HG02885 (cell line): ENCODE results near the gene INHBA.
A peak's percentile ranks its signal among the peaks of the same experiment; 100 is the strongest.

Experiments used
- ATAC-seq: cut with Tn5 transposase; IDR thresholded peaks from one replicate; pipeline ENCODE4 v1.9.1; 2021; ENCODE audit warnings: mild to moderate bottlenecking; ENCODE audit not compliant: unreplicated experiment, poor library complexity

INHBA gene

DNA sequence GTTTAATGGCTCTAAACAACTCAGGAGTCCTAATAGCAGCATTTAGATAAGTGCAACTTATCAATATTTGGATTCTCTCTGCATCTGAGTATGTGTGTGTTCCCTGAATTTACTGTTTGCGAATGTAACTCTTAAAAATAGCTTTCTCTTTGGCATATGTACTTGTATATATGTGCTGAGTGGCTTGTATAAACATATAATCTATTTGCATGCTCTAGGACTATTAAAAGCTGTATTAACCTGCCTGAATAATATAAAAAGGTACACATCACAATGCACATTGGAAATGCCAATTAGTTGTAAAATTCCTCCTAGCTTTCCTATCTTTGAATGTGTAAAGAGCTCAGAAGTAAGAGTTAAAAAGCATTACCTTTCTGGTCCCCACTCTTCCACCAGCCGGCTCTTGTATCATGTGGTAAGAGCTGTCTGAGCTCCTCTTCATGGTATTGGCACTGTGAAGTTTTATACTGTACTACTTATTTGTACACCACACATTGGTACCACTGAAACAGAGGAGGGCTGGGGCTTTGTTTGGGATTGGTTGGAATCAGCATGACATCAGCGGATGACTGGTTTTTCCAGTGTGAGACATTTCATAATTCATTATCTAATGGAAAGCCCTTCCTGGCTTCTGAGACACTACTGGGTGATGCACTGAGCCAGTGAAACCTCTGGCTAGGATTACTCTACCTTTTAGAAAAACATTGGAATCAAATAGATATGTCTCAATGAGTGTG, at the start of gene INHBA:
Gene INHBA, minus strand, starts transcription at position 456 of the 737 bp plus-strand sequence. CDS start 2,716 bp downstream, outside the sequence.
- ATAC-seq: no peak

DNA sequence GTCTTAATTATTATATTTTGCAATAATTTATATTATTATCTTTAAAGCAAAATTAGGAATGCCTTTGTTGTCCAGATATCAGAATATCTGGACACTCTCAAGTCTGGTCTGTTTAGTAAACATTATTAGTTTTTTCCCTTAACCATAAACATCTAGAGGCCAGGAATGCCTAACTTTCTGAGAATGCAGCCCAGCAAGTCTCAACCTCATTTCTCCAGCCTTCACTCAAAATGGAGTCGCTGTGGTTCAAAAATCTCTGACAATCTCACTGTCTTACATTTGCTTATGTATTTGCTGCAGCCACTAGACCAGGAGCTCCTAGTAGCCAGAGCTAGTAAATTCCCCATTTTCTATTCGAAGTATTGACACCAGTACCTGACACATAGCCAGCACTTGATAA, 49.7 kb upstream of the INHBA start:
- no peak for ATAC-seq

DNA sequence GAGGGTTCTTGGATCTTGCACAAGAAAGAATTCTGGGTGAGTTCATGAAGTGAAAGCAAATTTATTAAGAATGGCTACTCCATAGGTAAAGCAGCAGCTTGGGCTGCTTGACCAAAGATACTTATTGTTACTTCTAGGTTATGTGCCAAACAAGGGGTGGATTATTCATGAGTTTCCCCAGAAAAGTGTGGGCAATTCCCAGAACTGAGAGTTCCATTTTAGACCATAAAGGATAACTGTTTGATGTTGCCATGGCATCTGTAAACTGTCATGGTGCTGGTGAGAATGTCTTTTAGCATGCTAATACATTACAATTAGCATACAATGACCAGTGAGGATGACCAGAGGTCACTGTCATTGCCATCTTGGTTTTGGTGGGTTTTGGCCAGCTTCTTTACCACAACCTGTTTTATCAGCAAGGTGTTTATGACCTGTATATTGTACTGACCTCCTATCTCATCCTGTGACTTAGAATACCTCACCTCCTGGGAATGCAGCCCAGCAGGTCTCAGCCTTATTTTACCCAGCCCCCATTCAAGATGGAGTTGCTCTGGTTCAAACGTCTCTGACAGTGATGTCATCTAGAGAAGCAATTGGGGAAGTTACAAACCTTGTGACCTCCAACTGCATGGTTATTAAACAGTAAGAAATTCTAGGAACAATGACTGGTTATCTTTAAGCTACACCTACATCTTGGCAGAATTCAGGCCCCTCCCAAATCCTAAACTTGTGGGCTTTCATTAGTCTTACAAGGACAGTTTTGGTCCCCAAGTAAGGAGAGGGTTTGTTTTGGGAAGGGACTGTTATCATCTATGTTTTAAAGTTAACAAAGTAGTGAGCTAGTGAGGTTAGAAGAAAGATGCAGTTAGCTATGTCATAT, 48.0 kb upstream of the INHBA start:
- ATAC-seq: no peak

DNA sequence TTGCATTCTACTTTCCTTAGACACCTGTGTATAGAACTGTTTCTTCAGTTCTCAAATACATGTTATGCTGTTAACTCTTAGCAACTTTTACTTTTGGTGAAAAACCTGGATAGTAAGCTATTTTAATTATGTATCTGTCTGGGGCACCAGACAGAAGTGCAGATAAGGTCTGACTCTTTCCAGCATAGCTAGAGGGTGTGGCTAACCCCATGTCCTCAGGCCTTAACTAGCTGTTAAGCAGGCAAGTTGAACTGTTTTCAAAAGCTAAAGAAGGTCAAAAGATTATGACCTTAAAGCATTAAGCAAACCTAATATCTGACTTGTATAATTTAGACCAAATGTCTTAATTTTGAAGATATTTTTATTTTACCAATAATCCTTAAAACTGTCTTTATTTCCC, 45.1 kb upstream of the INHBA start:
- no peak for ATAC-seq

DNA sequence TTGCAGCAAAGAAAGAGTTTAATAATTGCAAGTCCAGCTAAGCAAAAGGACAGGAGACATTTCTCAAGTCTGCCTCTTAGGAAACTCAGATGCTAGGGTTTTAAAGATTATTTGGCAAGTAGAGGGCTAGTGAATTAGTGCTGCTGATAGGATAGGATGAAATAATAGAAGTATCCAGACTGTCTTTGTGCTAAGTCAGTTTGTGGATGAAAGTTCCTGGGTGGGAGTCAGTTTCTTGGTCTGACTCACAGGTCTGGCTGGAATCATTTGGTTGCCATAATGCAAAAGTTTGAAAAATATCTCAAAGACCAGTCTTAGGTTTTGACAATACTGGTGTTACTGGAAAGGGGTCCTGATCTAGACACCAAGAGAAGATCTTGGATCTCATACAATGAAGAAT, 42.6 kb upstream of the INHBA start:
- no peak for ATAC-seq

DNA sequence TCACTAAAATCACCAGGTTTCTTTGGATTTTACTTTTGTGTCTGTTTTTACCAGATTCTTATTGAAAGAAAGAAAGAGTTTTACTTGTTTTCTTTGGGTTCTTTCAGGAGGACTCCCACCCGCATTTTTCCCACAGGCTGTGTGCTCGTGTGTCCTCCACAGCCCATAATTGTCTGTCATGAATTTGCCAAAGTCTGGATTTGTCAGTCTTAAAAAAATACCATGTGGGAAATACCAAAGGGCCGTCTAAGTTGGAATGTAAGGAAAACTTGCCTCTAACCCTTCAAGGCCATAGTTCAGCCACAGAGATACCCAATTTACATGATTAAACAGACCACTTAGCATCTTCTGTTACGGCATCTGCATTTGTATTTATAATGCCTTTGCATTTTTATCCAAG, 41.3 kb upstream of the INHBA start:
- ATAC-seq: no peak

DNA sequence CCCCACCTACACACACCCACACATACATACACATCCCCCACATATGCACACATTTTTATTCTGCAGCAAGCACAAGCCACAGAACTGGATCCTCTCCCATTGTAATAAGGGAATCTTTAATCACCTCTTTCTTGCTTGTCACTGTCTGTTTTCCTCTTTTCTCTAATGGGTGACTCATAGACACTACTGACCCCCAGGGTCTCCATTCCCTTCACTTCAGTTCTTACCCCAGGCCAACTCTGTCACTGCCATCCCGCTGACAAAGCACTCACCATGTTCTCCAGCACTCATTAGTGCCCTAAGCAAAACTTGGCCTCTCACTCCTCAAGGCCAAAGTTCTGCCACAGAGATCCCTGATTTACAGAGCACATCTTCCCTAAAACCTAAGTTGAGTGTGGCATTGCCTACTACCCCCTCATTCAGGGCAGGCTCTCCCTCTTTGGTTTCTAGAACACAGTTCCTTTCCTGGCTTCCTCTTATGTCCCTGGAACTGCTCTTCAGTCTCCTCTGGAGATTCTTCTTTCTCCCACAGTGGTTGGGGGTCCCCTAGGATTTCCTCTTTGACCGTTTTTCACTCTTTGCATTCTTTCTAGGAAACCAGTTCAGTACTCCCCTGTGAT, 39.6 kb upstream of the INHBA start:
- no peak for ATAC-seq

DNA sequence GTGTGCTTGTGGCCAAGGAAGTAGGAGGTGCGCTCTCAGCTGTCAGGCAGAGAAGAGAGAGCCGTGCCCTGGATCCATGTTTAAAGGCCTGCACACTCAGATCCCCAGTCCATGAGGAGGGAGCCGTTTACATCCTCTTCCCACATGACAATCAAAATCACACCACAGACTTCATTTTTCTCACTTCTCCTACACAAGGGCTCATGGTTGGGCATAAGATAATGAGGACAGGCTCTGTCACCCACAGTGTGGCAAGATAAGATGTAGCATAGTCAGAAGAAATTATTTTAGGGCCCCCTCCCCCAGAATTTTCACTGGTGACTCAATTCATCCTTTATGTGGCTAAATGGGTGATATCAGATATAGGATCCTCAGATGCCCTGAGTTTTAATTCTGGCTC, 35.9 kb upstream of the INHBA start:
- ATAC-seq: no peak

DNA sequence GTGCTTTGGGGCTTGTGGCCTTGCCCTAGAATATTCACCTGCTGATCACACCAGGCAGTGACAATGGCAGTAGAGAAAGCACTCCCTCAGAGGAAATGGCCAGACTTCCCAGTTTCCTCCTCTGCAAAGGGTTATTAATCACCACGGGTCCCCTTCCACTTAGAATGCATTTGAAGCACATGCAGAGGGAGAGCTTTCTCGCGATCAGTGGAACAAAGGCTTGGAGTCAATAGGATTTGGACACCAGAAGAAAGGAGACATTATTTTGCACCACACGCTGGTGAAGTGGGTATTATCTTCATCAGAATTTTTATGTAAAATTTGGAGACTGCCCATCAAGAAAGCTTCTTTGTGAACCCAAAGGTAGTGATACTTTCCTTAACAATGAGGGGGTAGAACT, 35.4 kb upstream of the INHBA start:
- ATAC-seq: no peak

DNA sequence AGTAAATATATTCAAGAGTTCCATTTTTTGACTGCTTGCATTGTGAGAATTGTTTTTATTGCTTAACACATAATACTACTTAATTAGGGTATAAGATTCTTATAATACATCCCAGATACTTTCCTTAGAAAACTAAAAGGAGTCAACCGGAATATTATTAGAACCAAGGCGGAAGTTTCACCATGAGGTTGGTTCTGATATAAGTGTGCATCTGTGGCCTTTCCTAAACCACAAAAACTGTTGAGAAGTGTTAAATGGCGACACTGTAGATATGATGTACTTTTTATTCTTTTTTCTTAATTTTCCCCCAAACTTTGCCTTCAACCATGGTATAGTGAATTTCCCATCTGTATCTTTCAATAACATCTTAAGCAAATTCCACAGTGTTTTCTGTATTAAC, 32.3 kb upstream of the INHBA start:
- ATAC-seq: no peak

DNA sequence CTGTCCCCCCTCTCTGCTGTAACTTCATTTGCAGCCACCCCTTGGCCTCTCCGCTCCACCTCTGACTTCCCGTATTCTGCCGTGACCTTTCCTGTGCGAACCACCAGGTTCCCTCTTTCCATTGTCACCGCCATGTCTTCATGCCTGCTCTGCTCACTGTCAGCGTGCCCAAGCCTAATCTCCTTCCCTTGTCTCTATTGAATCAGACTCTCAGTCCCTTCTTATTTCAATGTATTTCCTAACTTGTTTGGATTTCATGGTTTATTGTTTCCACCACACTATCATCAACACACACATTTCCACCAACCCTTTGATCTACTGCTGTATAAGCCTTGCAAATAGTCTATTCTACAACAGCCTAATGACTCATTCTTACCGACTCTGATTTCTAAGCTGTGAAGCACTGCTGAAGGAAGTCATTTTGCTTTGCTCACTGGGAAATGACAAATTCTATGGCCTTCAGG, 30.0 kb upstream of the INHBA start:
- no peak for ATAC-seq

DNA sequence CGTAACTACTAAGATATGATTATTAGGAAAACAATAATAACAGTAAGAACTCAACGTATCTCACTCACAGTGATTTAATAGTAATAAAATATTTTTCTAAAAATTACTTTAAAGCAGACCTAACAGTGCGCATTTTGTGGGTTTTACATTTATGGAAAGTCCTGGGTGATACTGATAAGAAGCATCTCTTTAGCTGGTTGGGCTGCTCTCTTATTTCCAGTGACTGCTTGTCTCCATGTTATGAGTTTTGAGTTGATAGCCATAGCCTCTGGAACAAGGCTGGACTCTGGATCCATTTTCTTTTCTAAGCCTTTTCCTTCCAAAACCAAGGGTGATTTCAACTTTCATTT, 29.5 kb upstream of the INHBA start:
- ATAC-seq: peak; percentile 3

DNA sequence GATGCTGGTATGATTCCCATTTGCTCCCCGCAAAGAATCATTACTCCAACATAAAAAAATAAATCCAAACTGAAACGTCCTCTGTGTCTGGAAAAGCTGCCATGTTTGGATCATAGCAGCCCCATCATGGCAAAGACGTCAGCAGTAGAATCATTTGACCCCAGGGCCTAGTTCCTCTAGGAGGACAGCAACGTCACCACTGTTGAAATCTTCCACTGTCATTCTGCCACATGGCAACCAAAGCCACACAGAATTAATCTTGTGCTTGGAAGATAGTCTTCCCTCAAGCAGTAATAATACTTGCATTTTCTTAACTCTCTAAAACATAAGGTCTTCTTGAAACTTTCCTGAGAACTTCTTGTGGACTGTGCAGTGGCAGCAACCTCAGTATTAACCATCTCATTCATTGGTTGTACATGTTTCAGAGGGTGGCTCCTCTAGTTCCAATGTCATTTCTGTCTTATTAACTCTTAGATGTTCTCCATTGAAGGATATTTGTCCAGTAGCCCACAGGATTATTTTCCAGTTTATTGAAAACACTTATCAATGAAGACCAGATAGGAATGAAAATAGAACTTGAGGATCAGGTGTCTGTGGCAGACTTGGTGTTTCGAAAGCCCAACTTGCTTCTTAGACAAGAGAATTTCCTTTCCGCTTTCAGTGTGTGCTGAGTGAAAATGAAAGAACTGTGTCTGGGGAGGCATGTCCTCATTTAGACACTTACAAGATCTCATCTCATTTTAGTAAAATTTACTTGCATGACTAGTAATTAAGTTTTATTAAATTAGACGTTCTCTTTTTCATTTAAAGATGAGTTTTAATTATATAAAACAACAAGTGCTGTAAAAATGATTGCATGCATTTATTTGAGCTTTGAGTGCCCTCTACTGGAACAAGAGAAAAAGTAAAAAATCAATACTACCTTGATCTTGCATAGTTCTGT, 28.9 kb upstream of the INHBA start:
- peak; percentile 99 for ATAC-seq

DNA sequence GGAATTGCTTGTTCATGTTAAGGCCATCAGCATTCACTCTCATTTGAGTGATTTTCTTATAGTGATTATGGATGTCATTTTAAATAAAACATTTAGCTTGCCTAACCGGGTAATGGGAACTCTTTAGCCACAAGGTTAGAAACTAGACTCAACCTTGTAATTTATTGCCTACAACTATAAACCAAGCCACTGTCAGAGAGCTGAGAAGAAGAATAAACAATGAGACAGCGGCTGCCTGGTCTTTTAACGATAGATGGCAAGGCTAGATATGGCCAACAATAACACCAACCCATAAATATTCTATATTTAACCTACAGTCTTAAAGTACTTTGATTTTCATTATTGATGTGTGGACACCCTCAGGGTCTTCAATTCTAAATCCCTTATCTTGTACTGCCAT, 27.8 kb upstream of the INHBA start:
- ATAC-seq: no peak

DNA sequence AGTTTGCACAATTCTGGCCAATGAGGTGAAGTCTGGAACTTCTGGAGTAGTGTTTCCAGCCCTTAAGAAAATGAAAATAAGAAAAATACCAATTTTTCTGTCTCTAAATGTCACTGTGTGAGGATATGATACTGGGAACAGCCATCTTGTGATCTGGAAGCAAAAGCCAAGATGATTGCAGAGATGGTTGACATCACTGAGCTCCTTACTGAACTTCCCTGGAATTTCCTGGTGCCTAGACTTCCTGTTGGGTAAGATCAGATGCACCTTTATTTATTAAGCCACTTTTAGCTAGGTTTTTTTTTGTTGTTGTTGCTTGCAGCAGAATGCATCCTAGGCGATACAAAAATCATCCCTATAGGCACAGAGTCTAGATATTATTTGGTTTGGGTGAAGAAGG, 27.3 kb upstream of the INHBA start:
- ATAC-seq: no peak

DNA sequence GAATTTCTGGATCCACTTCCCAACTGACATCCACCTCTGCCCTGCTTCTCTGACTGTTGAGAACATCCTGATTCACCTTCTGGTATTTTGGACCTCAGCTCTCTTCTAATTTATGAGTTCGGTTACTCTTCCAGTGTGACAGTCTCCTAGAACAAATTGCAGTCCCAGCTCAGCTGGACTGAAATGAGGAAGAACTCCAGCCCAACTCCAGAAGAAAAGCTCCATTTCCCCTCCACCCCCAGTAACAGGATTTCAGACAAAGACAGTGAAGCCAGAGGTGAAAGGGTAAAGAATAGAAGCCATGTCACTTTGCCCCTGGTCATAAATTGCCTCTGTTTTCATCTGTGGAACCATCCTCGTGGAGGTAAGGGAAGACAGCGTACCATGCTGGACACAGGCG, 26.2 kb upstream of the INHBA start:
- ATAC-seq: no peak

DNA sequence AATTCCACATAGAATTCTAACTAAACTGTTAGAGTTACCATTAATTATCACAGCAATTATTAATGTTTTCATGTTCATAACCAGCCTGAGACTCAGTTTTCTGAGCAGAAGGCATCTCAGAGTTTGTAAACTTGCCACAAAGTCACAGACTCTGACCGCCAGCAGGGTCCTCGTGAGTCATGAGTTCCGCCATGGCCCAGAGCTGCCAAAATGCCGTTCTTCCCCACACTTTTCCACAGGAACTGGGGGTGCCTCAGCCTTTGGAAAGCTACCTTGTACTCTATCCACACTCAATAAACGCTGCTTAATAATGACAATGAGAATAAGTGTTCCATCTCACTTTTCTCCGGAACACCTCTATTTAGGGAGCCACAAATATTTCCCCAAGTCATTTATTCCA, 22.1 kb upstream of the INHBA start:
- no peak for ATAC-seq

DNA sequence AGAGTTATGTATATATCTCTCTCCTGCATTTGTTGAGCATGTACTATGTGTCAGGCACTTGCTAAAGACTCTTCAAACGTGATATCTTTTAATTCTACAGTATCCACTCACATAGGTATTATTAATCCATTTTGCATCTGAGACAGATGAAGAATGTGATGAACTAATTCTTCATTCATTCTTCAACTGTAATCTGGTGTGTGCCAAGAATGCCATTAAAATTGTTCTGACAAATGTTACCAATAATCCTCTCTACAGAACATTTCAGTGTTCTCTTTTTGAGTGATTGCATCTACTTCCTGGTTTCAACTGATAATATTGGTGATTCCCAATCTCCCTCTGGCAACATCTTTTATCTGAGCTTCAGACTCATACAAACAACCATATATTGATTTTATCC, 18.0 kb upstream of the INHBA start:
- ATAC-seq: no peak

DNA sequence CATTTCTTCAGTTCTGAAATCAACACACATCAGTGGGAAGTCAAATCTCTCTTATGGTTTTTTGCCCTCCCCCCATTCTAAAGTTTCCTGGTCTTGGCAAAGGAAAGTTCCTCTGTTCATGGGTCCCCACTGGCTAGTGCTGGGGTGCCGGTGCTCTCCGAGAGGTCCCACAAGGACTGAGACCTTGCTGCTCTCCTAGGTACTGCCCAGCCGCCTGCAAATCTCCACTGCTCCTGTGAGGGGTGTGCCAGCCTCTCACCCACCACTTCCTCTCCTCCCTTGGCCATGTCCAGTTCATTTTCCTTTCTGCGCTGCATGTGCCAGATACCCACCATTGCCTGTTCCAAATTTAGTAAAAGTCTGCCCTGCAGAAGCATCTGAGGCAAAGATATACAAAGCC, 17.2 kb upstream of the INHBA start:
- ATAC-seq: no peak

DNA sequence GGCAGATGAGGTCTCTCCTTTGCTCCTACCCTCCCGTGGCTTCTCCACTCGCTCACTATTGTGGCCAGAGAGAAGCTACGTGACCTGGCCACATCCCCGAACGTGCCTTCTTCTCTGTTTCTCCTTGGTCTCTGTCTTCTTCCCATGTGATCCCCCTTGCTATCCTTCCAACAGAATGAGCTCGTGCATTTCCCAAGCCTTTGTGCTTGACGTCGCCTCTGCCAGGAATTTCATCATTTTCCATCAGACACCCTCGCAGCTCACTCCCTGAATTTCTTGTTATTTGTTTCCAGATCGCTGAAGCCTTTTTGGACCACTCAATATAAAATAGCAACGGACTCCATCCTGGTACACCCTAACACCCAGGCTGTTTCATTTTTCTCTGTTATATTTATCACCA, 13.8 kb upstream of the INHBA start:
- ATAC-seq: no peak
